GM12801 (cell line): Measurements from ENCODE around the gene NRXN3.

Experiments used
- CTCF ChIP-seq: IDR thresholded peaks from one replicate; pipeline ENCODE4 v1.5.1; 2011; ENCODE audit warnings: control low read depth; ENCODE audit not compliant: insufficient read length; ENCODE audit errors: extremely low read depth

The NRXN3 gene

GRCh38 chr14:78967111-78967809 lies 797.1 kb downstream of the NRXN3 start:
- no peak for TF ChIP-seq CTCF

- no peak for TF ChIP-seq CTCF
These were observed 798.1 kb downstream of the NRXN3 start for GRCh38 chr14:78968265-78968664.

- no peak for TF ChIP-seq CTCF
These were observed 800.5 kb downstream of the NRXN3 start for GRCh38 chr14:78970677-78971076.

GRCh38 chr14:78972440-78972839 lies 802.3 kb downstream of the NRXN3 start:
- no peak for TF ChIP-seq CTCF

- no peak for TF ChIP-seq CTCF
These were observed 804.5 kb downstream of the NRXN3 start for GRCh38 chr14:78974691-78975090.

- no peak for TF ChIP-seq CTCF
These were observed 805.6 kb downstream of the NRXN3 start for GRCh38 chr14:78975734-78976133.

- TF ChIP-seq CTCF = no peak
These were observed 808.7 kb downstream of the NRXN3 start for GRCh38 chr14:78978896-78979295.
